ENCODE results near the gene SCTR.

DNA sequence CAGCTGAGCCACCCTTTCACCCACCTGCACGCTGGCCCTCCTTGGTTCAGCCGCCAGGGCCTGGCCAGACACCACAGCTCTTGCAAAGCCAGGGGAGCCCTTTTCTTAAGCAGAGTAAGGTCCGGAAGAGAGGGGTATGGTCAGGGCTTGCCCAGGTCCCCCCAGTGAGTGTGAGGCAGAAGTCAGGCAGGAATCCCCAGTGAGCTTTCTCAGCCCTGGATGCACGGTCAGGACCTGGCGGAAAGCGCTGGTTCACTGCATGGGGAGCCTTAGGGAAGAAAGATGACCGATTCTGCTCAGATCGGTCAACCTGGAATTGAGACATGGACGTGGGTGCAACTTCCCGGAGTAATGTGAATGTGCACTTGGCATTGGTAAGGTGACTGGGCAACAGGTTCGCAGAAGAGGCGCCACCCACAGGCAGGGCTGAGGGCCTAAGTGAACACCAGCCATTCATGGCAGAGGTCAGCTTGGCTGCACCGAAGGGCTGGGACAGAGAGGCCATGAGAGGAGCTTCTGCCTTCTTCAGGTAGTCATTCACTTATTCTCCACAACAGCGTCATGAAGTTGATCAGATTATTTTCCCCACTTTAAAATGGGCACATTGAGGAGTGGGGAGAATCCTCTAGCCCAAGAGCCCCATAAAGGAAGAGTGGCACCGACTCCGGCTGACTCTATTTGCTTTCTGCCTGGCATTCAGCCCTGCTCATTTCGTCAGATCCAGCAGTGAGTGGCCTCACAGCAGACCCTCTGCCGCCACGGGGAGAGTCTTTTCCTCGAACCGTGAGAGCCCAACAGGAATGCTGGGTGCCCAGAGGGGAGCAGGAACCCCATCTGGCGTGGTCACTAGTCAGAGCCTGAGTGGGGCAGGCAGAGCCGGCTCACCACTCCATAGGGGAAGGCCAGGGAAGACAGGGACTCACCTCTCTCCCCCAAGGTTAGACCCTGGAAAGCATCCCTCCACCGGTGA, 35.8 kb downstream of the SCTR start:
- no peak for TF ChIP-seq JUNB (CRISPR knock-in tag; IDR thresholded peaks at IDR 0.05; ENCODE audit: borderline replicate concordance)
- TF ChIP-seq PLRG1 (conservative IDR thresholded peaks at IDR 0.05): no peak
- TF ChIP-seq, protein P1, sequence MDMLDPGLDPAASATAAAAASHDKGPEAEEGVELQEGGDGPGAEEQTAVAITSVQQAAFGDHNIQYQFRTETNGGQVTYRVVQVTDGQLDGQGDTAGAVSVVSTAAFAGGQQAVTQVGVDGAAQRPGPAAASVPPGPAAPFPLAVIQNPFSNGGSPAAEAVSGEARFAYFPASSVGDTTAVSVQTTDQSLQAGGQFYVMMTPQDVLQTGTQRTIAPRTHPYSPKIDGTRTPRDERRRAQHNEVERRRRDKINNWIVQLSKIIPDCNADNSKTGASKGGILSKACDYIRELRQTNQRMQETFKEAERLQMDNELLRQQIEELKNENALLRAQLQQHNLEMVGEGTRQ (IDR thresholded peaks at IDR 0.05; ENCODE audit: low read depth, low read length): no peak
- TF ChIP-seq, protein P1 (CRISPR knock-in tag; IDR thresholded peaks at IDR 0.05; ENCODE audit: borderline replicate concordance): no peak
